ENCODE measurements around the gene LCA5.

LCA5 gene

GRCh38 chr6:79466207-79466834, 70.9 kb downstream of the LCA5 start:
- no peaks in the 10 kb centered on the region for H3F3A ChIP-seq (ENCODE audit: insufficient read depth, low read length)
- no peaks in the 10 kb centered on the region for H4K20me1 ChIP-seq (ENCODE audit: insufficient read depth, low read length)
- H3K4me3 ChIP-seq (ENCODE audit: low read depth, low read length, poor library complexity, severe bottlenecking) = no peak overlapping the region
- no peak overlapping the region for H2AFZ ChIP-seq (ENCODE audit: low read length)
- no peaks in the 10 kb centered on the region for H3K79me2 ChIP-seq (ENCODE audit: insufficient read depth, low read length)
- H3K36me3 ChIP-seq (ENCODE audit: insufficient read depth, low read length) = no peaks in the 10 kb centered on the region
- no peak overlapping the region for H3K4me2 ChIP-seq (ENCODE audit: low read length)
- H3K27me3 ChIP-seq (ENCODE audit: insufficient read depth, low read length) = no peaks in the 10 kb centered on the region
- H3K9me3 ChIP-seq (ENCODE audit: low read length) = no peaks in the 10 kb centered on the region
- H3K4me1 ChIP-seq (ENCODE audit: insufficient read depth, low read length, severe bottlenecking) = no peaks in the 10 kb centered on the region
- TF ChIP-seq EZH2 (IDR thresholded peaks at IDR 0.05; ENCODE audit: borderline replicate concordance, low read length) (no peak), CTCF (IDR thresholded peaks at IDR 0.05; ENCODE audit: low read length) (peak; percentile 40; the same call in 1 of the 2 replicates)
- H3K9ac ChIP-seq (ENCODE audit: low read length) = no peak overlapping the region
- no peaks in the 10 kb centered on the region for H3K9me2 ChIP-seq (ENCODE audit: low read depth, low read length)
- no peak overlapping the region for H3K27ac ChIP-seq (ENCODE audit: low read depth, low read length, poor library complexity, severe bottlenecking)

- Histone ChIP-seq H3K27ac (ENCODE audit: low read depth, low read length, poor library complexity, severe bottlenecking) (no peak overlapping the region), H3K36me3 (ENCODE audit: insufficient read depth, low read length) (no peaks in the 10 kb centered on the region), H3F3A (ENCODE audit: insufficient read depth, low read length) (no peaks in the 10 kb centered on the region), H3K4me1 (ENCODE audit: insufficient read depth, low read length, severe bottlenecking) (no peaks in the 10 kb centered on the region), H3K9me3 (ENCODE audit: low read length) (no peaks in the 10 kb centered on the region), H2AFZ (ENCODE audit: low read length) (no peak overlapping the region), H3K4me3 (ENCODE audit: low read depth, low read length, poor library complexity, severe bottlenecking) (no peak overlapping the region), H4K20me1 (ENCODE audit: insufficient read depth, low read length) (no peaks in the 10 kb centered on the region), H3K9me2 (ENCODE audit: low read depth, low read length) (no peaks in the 10 kb centered on the region), H3K4me2 (ENCODE audit: low read length) (no peak overlapping the region), H3K9ac (ENCODE audit: low read length) (no peak overlapping the region), H3K79me2 (ENCODE audit: insufficient read depth, low read length) (no peaks in the 10 kb centered on the region), H3K27me3 (ENCODE audit: insufficient read depth, low read length) (no peaks in the 10 kb centered on the region)
- TF ChIP-seq EZH2 (IDR thresholded peaks at IDR 0.05; ENCODE audit: borderline replicate concordance, low read length) (no peak), CTCF (IDR thresholded peaks at IDR 0.05; ENCODE audit: low read length) (no peak)
Observed at GRCh38 chr6:79465381-79465780, 71.8 kb downstream of the LCA5 start.

GRCh38 chr6:79463621-79464050, 73.6 kb downstream of the LCA5 start:
- H3K79me2 ChIP-seq (ENCODE audit: insufficient read depth, low read length) = no peaks in the 10 kb centered on the region
- no peak overlapping the region for H3K4me3 ChIP-seq (ENCODE audit: low read depth, low read length, poor library complexity, severe bottlenecking)
- no peak overlapping the region for H3K27ac ChIP-seq (ENCODE audit: low read depth, low read length, poor library complexity, severe bottlenecking)
- no peaks in the 10 kb centered on the region for H4K20me1 ChIP-seq (ENCODE audit: insufficient read depth, low read length)
- TF ChIP-seq EZH2 (IDR thresholded peaks at IDR 0.05; ENCODE audit: borderline replicate concordance, low read length) (no peak), CTCF (IDR thresholded peaks at IDR 0.05; ENCODE audit: low read length) (no peak)
- no peaks in the 10 kb centered on the region for H3K4me1 ChIP-seq (ENCODE audit: insufficient read depth, low read length, severe bottlenecking)
- no peak overlapping the region for H2AFZ ChIP-seq (ENCODE audit: low read length)
- no peaks in the 10 kb centered on the region for H3K9me2 ChIP-seq (ENCODE audit: low read depth, low read length)
- H3K9me3 ChIP-seq (ENCODE audit: low read length) = no peaks in the 10 kb centered on the region
- H3K4me2 ChIP-seq (ENCODE audit: low read length) = no peak overlapping the region
- H3F3A ChIP-seq (ENCODE audit: insufficient read depth, low read length) = no peaks in the 10 kb centered on the region
- H3K9ac ChIP-seq (ENCODE audit: low read length) = no peak overlapping the region
- H3K27me3 ChIP-seq (ENCODE audit: insufficient read depth, low read length) = no peaks in the 10 kb centered on the region
- H3K36me3 ChIP-seq (ENCODE audit: insufficient read depth, low read length) = no peaks in the 10 kb centered on the region
